GM19438 (cell line): ENCODE measurements around the gene NPEPL1.

Experiments used
- ATAC-seq: cut with Tn5 transposase; IDR thresholded peaks from one replicate; pipeline ENCODE4 v1.9.1; 2021; ENCODE audit warnings: low read depth; ENCODE audit not compliant: unreplicated experiment

Gene NPEPL1

GRCh38 chr20:58678806-58679205 lies 13.8 kb upstream of the NPEPL1 start:
- no peak for ATAC-seq

GRCh38 chr20:58682656-58683531 lies 9.7 kb upstream of the NPEPL1 start:
- ATAC-seq: no peak

- no peak for ATAC-seq
Observed at GRCh38 chr20:58684291-58684690, 8.3 kb upstream of the NPEPL1 start.

GRCh38 chr20:58685988-58686387 lies 6.6 kb upstream of the NPEPL1 start:
- ATAC-seq: no peak

DNA sequence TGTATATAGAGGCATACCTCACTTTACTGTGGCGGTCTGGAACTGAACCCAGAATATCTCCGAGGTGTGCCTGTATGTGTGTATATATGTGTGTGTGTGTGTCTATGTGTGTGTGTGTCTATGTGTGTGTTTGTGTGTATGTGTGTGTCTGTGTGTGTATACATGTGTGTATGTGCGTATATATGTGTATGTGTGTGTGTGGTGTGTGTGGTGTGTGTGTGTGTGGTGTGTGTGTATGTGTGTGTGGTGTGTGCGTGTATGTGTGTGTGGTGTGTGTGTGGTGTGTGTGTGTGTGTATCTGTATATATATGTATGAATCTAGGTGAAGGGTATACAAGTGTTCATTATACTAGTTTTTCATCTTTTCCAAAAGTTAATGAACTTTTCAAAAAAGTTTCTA lies 4.2 kb upstream of the NPEPL1 start:
- no peak for ATAC-seq

DNA sequence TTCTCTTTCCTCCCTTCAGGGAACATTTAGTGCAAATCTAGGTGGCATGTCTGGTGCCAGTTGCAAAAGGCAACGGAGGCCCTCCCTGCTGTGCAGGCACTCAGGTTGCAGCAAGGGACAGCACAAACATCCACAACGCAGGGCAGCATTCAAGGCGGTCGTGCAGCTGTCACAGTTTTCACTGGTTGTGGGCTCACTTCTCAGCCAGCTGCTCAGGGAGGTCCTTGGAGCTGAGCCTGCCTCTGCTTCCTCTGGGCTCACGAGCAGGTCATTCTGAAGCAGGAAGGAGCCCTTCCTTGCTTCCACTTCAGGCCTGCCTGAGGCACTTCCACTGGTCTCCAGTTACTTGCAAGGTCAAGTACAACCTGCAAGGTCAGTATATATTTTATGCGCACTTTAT lies 3.8 kb upstream of the NPEPL1 start:
- no peak for ATAC-seq

GRCh38 chr20:58690396-58691135 lies 2.0 kb upstream of the NPEPL1 start:
- no peak for ATAC-seq

DNA sequence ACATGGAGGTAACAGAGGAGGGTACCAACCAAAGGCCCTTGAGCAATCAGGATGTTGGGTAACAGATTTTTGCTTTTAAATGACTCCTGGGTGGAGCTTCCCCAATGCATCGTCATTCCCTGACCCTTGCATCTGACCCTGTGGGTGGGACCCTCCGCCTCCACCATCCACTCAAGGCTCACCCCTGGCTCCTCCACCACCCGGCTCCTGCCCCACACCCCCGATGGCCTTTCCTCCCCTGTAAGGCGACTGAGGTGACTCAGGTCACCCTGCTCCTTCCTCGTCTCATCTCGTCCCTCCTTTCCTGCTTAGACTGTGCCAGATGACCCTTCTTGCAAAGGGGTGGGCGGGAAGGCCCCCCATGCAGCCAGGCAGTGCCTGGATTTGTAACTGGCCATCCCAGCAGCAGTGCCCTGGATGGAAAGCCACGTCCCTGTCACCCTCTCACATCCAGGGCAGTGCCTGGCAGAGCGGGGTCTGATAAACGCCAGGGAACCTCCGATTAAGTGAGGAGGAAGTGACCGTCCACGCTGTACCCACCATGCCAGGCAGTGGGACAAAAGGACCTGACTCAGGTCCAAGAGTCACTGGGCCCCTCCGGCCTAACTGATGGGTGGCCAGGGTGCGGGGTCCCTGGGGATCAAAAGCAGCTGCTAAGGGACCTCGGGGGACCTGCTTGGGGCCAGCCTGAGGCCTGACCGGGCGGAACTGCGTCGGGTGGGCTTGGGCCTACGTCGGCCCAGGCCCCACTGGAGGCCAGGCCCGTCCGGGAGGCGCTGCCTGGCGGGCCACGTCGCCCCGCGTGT lies 624 bp upstream of the NPEPL1 start:
- no peak for ATAC-seq

DNA sequence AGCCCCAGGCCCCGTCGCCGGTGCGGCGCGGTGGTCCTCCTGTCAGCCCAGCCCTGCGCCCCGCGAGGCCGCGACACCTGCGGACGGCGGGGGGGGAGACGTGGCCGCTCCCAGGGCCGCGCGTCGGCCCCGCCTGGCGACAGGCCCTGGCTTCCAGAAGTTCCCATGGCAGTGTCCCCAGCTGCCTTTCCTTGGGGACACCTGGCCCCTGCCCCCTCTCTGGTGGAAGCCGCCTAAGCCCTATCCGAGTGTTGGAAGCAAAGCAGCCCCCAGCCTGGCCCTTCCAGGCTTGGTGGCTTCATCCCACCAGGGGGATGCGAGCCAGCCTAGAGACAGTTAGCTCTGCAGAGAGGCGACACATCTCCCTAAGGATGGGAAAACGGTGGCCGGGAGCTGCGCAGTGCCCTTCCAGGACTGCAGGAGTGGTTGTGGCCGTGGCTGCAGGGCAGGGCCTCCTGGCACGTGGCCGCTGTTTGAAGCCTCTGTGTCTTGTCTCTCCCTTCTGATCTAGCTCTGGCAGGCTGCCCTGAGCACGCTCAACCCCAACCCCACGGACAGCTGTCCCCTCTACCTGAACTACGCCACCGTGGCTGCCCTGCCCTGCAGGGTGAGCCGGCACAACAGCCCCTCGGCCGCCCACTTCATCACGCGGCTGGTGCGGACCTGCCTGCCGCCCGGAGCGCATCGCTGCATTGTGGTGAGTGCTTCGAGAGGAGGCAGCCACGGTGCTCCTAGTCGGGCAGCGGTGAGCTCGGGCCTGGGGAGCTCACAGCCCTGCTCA lies 816 bp downstream of the NPEPL1 start:
- peak; percentile 38 for ATAC-seq

- no peak for ATAC-seq
Observed at GRCh38 chr20:58694241-58695083, 1.9 kb downstream of the NPEPL1 start.

DNA sequence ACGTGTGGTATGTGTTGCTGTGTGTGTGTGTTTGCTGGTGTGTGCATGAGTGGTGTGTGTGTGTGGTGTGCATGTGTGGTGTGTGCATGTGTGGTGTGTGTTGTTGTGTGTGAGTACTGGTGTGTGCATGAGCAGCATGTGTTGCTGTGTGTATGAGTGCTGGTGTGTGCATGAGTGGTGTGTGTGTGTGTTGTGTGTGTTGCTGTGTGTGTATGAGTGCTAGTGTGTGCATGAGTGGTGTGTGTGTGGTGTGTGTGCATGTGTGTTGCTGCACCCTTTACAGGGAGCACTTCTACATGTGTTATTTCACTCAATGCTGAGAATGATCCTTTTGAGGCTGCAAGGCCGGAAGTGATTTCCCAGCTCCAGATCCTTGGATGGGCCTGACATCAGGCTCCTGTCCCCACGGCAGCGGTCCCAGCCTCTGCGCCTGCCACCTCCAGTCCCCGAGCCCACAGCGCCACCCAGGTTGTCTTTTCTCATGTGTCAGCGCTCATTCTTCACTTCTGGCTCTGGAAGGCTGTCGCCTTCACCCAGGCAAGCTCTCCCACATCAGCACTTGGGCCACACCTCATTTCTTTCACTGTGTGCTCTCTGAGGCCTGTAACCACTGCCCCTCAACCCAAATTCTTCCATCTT lies 2.6 kb downstream of the NPEPL1 start:
- ATAC-seq: no peak

DNA sequence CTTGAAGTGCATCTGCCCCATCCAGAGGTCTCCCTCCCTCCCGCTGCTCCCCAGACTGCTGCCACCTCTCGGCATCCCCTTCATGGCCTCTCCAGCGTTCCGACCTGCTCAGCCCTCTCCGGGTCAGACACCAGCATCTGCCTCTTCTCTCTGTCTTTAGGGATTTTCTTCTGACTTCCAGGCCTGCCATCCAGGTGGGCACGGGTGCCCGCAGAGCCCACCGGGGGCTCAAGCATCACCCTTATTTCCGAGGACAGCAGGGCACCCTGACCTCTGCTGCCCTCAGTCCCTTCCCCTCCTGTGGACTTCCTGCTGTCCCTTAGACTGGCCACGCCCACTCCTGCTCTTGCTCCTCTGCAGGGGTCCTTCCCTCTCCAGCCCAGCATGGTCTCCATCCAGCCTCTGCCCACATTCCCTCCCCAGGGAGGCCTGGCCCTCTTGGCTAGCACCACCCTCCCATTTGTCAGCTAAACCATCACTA lies 3.3 kb downstream of the NPEPL1 start:
- no peak for ATAC-seq

DNA sequence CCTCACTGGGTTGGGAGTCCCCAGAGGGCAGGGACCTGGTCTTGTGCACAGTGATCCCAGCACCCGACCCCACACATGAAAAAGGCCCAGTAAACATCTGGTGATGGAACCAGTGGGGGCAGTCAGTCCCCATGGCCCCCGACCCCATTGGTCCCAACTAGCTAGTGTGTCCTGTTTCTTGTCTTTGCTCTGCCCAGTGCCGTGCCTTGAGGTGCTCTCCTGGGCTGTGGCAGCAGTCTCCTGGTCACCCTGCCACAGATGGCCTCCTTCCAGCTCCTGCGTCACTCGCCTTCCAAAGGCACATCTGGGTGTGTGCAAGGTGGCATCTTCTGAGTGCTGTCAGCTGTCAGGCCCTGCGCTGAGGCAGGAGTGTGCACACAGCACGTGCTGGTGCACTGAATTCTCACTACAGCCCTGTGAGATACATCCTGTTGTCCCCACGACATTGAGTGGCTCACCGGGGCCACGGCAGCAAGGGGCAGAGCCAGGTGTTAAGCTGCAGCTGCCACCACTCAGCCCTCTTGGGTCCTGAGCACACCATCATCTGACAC lies 3.9 kb downstream of the NPEPL1 start:
- ATAC-seq: no peak

- no peak for ATAC-seq
Observed at GRCh38 chr20:58697201-58697866, 4.7 kb downstream of the NPEPL1 start.

DNA sequence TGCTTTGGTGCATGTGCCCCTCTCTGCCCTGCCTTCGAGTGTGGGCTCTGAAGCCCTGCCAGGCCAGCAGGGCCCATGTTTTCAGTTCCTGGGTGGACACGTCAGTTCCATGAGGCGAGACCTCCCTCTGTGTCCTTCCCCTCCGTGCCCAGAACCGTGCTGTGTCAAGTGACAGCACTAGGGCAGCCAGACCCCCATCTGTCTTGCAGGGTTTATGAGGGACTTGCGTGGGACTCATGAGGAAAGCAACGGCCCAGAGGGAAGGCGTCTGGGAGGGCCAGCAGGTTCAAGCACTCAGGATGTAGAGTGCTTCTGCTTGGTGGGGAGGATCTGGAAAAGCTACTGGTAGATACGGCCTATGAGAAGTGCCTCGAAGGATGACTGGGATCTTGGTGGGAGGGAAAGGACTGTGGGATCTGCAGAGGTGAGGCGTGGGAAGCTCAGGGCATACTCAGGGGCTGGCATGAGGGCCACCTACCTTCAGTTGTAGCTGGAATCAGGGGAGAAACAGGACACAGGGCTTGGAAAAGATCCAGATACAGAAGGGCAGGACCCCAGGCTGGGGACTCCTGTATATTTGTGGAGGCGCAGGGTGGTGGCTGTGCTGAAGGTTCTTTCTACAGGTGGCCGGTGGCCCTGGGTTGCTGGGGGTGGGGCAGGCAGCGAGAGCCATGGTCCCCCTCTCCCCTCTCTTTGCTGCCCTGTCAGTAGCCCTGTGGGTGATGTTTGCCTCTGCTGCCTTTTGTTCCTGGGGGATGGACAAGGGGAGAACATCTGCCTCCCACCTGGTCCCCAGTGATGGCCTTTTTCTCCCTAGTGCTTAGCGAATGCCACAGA lies 5.5 kb downstream of the NPEPL1 start:
- no peak for ATAC-seq

DNA sequence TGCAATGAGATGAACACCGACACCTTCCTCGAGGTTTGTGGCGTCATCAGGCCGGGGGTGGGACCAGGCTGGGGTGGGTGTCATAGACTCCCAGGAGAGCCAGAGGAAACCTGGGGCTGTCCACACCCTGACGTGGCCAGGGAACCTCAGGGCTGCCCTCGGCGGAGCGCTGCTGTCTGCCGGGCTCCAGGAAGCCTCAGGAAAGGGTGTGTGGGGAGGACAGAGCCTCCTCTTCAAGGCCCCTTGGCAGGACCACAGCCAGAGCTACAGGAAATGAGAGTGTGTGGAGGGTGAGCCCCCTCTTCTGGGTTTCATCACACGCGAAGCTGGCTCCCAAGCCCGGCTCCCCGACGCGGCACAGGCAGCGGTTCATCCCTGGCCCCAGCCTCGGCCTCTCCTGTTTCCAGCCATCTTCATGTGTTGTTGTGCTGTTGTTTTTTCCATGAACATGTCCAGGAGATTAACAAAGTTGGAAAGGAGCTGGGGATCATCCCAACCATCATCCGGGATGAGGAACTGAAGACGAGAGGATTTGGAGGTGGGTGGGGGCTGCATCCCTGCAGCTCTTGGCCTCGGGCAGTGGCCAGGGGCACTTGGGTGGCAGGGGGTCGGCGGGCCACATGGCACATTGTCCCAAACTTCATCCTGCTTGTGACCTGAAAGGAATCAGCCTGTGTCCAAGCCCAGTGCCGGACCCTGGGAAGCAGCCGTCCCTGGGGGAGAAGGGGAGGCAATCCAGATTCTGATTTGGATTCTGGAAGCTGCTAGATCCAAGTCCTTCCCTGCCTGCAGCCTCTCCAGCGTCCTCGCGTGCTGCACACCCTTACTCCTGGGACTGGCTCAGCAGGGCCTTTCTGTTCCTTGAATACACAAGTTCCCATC lies 6.4 kb downstream of the NPEPL1 start:
- ATAC-seq: no peak
